ENCODE results near the gene ADGRB2.
A peak's percentile ranks its signal among the peaks of the same experiment; 100 is the strongest.

The ADGRB2 gene, protein sequence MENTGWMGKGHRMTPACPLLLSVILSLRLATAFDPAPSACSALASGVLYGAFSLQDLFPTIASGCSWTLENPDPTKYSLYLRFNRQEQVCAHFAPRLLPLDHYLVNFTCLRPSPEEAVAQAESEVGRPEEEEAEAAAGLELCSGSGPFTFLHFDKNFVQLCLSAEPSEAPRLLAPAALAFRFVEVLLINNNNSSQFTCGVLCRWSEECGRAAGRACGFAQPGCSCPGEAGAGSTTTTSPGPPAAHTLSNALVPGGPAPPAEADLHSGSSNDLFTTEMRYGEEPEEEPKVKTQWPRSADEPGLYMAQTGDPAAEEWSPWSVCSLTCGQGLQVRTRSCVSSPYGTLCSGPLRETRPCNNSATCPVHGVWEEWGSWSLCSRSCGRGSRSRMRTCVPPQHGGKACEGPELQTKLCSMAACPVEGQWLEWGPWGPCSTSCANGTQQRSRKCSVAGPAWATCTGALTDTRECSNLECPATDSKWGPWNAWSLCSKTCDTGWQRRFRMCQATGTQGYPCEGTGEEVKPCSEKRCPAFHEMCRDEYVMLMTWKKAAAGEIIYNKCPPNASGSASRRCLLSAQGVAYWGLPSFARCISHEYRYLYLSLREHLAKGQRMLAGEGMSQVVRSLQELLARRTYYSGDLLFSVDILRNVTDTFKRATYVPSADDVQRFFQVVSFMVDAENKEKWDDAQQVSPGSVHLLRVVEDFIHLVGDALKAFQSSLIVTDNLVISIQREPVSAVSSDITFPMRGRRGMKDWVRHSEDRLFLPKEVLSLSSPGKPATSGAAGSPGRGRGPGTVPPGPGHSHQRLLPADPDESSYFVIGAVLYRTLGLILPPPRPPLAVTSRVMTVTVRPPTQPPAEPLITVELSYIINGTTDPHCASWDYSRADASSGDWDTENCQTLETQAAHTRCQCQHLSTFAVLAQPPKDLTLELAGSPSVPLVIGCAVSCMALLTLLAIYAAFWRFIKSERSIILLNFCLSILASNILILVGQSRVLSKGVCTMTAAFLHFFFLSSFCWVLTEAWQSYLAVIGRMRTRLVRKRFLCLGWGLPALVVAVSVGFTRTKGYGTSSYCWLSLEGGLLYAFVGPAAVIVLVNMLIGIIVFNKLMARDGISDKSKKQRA (N-terminal part only)

DNA sequence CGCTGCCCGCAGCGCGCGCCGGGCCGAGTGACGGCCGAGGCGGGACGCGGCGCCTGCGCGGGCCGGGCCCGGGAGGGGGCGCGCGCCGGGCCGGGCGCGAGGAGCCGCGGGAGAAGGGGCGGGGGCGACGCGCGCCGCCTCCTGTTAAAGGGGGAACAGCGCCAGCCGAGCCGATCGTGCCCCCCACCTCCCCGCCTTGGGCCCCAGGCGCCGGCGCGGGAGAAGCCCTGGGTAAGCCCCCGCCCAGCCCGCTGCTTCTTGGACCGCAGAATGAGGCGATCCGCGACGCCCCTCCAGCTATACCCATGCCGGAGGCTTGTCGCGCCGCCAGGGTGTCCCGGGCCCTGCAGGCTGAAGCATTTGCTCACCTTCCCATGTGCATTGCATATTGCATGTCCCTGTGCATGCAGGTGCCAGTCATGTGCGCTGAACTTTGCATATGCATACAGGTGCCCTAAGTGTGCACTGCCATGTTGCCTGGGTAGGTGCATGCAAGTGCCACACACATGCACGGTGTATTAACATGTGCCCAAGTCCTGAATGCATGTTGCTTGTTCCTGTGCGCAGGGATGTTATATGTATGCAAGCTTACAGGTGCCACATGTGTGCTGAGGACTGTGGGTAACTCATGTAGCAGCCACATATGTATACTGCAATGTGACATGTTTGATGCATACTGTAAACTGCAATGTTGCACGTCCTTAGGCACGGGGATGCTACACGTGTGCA is at the start of gene ADGRB2:
Gene ADGRB2, minus strand, starts transcription at position 29 of the 729 bp plus-strand sequence. CDS start 7,119 bp downstream, outside the sequence.
- in situ Hi-C loops (cut with MboI; ENCODE audit: low pct_unique_long_range_greater_than_20kb, low sequenced_read_pairs), result no loop called here
- peak; percentile 35 for DNase-seq

DNA sequence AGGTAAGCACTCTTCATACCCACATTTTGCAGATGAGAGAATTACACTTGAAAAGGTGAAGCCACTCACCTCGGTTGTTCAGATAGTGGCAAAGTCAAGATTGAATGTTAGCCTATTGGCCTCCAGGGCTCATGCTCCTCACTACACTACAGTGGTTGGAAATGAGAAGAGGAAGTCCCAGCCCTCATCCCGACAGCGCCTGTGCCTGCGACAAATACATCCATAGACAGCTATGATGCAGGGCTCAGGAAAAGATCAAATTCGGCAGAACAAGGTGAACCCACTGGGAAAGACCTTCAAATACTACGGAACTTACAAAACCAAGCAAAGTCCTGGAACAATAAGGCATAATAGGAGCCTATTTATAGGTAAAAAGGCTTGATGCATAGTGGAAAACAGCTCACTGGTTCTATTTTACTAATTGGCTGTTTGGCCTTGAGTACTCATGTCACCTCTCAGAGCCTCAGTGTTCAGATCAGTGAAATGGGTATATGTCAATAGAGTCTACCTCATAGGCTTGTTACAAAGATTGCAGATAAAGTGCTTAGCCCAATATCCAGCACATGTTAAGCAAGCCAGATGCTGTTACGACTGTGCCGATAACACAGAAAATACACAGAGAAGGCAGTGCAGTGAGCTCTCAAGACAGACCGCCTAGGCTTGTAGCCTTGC is 48.2 kb upstream of the ADGRB2 start:
- peak; percentile 30 for DNase-seq
- in situ Hi-C loops (cut with MboI; ENCODE audit: low pct_unique_long_range_greater_than_20kb, low sequenced_read_pairs), result no loop called here

DNA sequence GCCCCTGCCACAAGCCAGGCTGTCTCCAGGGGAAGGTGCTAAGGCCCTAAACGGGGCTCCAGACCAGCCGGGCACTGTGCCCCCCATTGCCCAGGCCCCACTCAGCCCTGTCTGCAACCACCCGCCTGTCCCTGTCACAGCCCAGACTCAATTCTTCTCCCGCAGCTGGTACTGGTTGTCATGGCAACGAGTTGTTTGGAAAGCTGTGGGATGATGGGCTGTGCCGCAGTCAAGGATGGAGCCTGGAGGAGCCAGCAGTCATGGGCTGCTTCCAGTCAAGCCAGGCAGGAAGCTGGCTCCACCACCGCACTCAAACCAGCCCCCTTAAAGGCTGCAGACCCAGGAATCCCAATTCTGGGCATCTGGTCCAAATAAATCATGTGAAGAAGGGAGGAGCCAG is 47.5 kb upstream of the ADGRB2 start:
- in situ Hi-C loops (cut with MboI; ENCODE audit: low pct_unique_long_range_greater_than_20kb, low sequenced_read_pairs), result no loop called here

DNA sequence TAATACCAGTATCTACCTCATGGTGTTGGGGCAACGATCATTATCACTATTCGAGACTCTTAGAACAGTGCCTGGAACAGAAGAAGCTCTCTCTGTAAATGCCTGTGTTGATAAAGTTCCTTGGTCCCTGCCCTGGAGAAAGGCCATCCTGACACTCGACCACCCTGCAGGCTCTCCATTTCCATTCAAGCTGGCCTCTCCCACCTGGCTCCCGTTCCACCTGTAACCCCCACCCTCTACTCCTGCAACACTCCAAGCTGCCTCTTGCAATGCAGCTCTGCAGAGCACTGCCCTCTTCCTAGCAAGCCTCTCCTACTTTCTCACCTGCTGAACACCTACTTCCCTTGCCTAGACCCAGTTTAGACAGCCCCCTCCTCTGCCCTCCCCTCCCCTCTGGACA is 45.6 kb upstream of the ADGRB2 start:
- no peak for DNase-seq
- in situ Hi-C loops (cut with MboI; ENCODE audit: low pct_unique_long_range_greater_than_20kb, low sequenced_read_pairs), result no loop called here

More for the DNA sequence above, 47.5 kb upstream of the ADGRB2 start:
- no peak for DNase-seq

DNA sequence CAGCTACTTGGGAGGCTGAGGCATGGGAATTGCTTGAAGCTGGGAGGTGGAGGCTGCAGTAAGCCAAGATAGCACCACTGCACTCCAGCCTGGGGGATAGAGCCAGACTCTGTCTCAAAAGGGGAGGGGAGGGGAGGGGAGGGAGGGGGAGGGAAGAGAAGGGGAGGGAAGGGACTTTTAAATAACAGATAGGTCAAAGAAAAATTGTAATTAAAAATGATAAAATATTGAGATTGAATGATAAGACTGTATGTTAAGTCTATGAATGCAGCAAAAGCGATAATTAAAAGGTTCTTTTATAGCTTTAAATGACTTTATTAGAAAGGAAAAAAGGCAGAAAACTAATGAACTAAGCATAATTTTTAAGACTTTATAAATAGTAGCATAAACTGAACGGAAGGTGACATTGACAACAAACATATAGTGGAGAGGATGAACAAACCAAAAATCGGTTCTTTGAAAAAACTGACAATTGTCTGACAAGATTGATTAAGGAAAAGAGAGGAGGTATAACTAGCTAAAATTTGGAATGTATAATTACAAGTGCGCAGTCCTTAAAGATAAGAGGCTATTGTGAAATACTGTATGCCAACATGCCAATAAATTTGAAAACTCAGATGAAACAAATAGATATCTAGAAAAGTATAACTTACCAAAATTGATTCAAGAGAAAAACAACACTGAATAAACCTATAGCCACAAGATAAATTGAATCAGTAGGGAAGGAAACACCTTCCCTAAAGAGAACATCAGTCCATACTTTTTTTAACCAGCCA is 43.3 kb upstream of the ADGRB2 start:
- in situ Hi-C loops (cut with MboI; ENCODE audit: low pct_unique_long_range_greater_than_20kb, low sequenced_read_pairs), result no loop called here
- no peak for DNase-seq

DNA sequence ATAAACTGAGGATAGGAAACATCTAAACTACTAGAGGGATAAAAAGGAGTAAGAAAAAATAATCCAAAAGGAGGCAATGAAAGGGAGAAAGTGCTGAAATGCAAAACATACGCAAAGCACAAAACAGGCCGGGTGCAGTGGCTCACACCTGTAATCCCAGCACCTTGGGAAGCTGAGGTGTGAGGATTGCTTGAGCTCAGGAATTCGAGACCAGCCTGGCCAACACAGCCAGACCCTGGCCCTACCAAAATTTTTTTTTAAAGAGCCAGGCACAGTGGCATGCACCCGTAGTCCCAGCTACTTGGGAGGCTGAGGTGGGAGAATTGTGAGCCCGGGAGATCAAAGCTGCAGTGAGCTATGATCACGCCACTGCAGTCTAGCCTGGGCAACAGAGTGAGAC is 41.2 kb upstream of the ADGRB2 start:
- in situ Hi-C loops (cut with MboI; ENCODE audit: low pct_unique_long_range_greater_than_20kb, low sequenced_read_pairs), result no loop called here
- no peak for DNase-seq

DNA sequence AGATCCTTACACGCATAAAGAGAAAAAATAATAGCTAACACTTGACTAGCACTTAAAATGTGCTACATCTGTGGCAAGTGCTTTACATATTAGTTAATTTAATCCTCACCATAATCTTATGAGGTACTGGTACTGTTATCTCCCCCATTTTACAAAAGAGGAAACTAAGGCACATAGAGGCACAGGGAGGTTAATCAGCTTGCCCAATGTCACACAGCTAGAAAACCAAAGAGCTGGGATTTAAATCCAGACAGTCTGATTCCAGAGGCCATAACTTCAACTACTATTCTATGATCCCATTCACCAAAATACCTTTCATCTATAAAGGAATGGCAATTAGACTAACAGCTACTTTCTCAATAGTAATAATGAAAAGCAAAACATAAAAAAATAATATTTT is 40.0 kb upstream of the ADGRB2 start:
- in situ Hi-C loops (cut with MboI; ENCODE audit: low pct_unique_long_range_greater_than_20kb, low sequenced_read_pairs), result no loop called here
- no peak for DNase-seq

DNA sequence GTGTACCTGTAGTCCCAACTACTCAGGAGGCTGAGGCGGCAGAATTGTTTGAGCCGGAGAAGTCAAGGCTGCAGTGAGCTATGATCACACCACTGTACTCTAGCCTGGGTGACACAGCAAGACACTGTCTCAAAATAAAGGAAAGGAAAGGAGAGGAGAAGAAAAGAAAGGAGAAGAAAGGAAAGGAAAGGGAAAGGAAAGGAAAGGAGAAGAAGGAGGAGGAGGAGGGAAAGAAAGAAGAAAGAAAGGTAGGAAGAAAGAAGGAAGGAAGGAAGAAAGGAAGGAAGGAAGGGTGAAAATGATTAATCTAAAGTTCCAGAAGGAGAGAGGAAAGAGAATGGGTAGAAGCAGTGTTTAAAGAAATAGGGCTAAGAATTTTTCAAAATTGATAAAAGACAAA is 39.5 kb upstream of the ADGRB2 start:
- no peak for DNase-seq
- in situ Hi-C loops (cut with MboI; ENCODE audit: low pct_unique_long_range_greater_than_20kb, low sequenced_read_pairs), result no loop called here

DNA sequence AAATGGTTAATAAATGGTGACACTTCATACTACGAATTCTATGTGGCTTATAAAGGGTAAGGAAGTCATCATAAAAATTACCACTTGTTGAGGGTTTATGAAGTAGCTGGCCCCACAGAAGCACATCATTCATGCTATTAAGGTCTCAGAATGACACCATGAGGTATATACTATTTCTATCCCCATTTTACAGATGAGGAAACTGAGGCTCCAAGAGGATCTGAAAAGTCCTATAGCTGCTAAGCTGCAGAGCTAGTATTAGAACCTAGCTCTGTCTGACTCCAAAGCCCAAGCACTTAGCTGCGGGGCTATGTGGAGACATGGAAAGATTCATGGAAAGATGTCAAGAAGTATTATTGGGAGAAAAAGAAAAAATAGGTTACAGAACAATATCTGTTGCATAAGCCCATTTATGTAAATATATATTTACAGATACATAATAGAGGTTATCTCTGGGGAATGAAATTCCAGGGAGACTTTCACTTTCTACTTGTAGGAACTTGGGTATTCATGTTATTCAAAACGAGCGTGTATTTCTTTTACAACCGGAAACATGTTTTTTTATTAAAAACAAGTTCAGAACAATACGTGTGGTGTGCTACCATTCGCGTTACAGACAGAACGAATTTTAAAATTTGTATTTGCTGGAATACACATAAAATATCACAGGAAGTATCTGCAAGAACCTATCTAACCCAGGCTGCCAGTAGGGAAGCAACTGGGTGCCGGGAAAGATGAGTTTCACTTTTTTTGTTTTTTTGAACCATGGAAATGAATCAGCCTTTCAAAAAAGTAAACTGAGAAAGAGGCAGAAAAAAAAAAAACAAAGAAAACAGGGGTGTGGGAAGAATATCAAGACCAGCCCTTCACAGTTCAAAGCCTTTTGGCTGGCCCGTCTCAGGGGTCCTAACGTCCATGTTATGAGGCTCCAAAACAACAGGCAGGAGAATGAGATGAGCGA is 38.3 kb upstream of the ADGRB2 start:
- DNase-seq, result no peak
- in situ Hi-C loops (cut with MboI; ENCODE audit: low pct_unique_long_range_greater_than_20kb, low sequenced_read_pairs), result no loop called here

DNA sequence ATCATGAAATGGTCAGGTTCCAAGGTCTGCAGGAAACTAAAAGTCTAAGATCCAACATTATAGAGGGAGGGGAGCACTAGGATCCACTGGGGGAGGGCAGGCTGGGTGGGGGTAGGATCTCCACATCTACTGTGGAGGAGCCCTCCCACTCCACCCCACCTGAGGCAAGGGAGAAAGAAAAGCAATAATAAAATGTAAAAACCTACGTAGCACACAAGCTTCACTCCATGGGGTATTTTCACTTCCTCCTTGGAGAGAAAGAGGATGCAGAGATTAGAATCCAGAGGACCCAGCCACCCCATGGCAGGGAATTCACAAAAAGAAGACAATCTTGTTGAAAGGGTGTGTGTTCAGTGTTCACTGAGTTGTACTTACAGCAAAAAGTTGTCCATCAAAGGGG is 37.3 kb upstream of the ADGRB2 start:
- in situ Hi-C loops (cut with MboI; ENCODE audit: low pct_unique_long_range_greater_than_20kb, low sequenced_read_pairs), result no loop called here
- DNase-seq, result peak; percentile 32

DNA sequence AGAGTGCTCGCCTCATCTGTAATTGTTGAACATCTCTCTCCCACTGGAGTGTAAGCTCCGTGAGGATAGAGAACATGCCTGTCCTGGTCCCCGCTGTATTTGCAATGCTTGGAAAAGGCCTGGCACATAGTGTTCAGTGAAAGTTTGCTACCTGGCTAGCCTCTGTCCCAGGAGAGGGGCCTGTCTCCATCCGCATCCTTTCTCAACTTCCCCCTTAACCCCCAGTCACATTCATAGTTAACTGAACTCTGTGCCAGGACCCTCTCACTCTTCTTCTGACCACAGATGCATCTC is 36.5 kb upstream of the ADGRB2 start:
- DNase-seq, result no peak
- in situ Hi-C loops (cut with MboI; ENCODE audit: low pct_unique_long_range_greater_than_20kb, low sequenced_read_pairs), result no loop called here

DNA sequence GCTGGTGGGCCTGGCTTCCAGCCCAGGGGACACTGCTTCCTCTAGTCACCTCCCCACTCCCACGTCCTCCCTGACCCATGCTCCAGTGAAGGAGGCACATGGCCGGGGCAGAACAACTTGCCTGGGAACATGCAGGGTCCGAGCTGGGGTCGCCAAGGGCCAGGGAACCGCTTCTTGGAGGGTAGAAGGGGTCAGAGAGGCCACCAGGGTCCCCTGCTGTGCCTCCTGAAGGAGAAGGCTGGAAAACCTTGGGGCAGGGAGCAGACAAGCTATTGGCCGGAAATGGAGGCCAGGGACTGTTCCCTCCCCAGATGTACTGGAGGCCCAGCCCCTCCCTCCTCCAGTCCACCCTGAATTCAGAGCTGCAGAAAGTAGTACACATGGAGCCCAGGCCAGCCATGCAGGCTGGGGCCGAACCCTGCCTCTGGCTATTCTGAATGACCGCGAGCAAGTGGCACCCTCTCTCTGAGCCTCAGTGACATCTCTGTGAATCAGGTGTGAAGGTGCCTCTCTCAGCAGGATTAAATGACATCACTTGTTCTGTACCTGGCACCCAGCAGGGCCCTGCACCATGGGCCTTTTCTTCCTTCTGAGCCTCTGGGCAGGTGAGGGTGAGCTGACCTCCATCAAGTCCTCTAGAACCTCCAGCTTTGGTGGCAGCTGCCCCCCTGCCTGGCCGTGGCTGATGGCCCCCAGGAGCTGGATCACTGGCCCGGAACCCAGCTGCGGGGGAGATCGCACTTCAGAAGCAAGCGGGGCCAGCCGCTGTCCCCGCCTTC is 35.9 kb upstream of the ADGRB2 start:
- no peak for DNase-seq
- in situ Hi-C loops (cut with MboI; ENCODE audit: low pct_unique_long_range_greater_than_20kb, low sequenced_read_pairs), result no loop called here

DNA sequence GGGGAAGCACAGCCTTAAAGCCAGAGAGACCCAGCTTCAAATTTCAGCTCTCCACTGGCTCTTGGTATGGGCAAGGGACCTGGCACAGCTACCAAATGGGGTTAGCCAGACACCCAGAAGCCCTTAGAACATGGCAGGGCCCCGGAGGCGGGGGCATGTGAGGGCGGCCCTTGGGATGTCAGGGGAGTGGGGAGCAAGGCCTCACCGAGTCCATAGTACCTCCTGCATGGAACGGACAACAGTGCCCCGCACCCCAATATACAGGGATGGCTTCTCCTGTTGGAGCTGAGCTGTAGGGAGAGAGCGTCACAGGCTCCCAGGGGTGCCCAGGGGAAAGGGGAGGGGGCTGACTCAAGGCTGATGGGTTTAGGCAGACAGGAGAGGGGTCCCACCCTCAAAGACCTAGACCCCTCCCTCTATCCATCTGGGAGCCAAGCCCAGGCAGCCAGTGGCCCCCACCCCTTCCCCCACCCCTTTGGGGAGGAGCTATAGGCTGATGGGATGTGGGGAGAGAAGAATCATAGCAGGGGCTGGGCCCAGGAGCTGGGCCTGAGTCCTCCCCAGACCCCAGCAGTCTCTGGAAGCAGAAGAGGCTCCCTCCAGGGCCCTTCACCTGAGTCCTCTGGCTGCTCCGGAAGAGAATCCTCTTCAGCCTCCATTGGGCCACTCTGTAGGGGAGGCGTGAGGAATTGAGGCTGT is 35.2 kb upstream of the ADGRB2 start:
- in situ Hi-C loops (cut with MboI; ENCODE audit: low pct_unique_long_range_greater_than_20kb, low sequenced_read_pairs), result no loop called here

DNA sequence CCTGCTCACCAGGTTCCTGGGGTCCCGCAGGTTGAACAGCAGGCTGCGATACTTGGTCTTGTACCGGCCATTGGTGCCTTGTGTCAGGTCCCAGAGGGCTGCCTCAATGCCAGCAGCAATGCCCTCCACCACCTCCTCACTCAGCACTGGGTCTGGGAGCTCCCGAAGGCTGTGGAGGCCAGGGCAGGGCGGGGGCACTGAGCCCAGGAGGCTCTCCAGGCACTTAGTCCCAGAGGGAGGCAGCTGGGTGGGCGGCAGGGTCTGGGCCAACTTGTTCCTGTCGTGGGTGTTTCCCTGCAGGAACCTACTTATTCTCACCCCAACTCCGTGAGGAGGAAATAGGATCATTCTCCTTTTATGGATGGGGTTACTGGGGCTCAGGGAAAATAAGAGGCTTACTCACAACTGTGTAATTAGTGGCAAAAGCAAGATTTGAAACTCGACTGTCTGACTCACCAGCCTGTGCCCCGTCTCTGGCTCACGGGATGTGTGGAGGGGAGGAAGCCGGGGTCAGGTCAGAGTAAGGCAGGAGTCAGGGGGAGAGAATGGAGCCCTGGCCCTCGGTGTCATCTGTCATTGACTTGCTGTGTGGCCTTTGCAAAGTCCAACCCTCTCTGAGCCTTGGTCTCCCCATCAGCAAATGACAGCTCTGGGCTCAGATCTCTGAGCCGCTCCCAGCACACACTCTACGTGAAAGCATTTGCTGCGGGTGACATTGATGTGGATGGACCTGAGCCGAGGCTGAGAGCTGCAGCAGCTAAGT is 34.5 kb upstream of the ADGRB2 start:
- in situ Hi-C loops (cut with MboI; ENCODE audit: low pct_unique_long_range_greater_than_20kb, low sequenced_read_pairs), result no loop called here

More for the DNA sequence above, 35.2 kb upstream of the ADGRB2 start:
- no peak for DNase-seq

DNA sequence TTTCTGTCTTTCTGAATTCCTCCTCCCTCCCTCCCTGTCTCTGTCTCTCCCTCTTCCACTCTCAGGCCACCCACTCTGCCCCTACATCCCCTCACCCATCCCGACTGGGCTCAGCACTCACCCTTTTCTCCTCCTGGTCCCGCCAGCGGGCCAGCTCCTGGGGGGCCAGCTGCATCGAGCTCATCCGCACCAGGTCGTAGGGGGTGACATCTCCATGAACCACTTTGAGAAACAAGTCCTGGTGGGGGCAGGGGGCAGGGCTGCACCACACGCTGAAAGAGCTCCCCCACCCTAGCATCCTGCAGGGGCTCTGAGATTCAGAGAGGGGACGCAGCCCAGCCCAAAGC is 33.9 kb upstream of the ADGRB2 start:
- in situ Hi-C loops (cut with MboI; ENCODE audit: low pct_unique_long_range_greater_than_20kb, low sequenced_read_pairs), result no loop called here
- no peak for DNase-seq

More for the DNA sequence above, 34.5 kb upstream of the ADGRB2 start:
- DNase-seq, result no peak
